Measurements from ENCODE around the gene ADAP1. TPM values are rescaled to one million over a fixed set of nuclear protein-coding genes. Genes with fewer than 3 reads are reported as not detected.

Gene ADAP1
- total and polyA plus RNA-seq, 2 donors: 6.2 to 9.4 TPM

DNA sequence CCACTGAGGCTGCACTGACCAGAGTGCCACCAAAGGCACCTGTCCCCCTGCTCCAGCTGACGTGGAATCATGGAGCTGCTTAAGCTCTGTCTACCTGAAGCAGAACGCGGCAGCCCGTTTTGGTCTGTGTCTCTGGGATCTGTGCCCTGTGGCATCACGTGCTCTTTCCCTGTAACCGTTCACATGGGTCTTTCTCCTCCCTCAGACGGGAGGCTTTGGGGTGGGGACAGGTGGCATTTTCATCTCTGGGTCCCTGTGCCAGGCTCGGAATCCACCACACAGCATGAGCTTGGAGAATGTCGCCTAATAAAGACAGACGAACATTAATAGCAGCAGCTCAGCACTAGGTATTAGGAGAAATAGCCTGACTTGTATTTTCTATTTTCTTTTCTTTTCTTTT is 1.6 kb upstream of the ADAP1 start:
- Histone ChIP-seq H3K9me3 (ENCODE audit: control insufficient read depth in 2 of 2, insufficient read depth in 1 of 2, low read length in 1 of 2) (peaks cover 0 to 2% of the 10 kb centered on the region in 2 donors), H3K27me3 (ENCODE audit: control insufficient read depth in 2 of 2, insufficient read depth in 1 of 2, low read length in 1 of 2) (peaks cover 39 to 63% of the 10 kb centered on the region in 2 donors), H3K36me3 (ENCODE audit: control insufficient read depth in 2 of 2, insufficient read depth in 2 of 2, low read length in 1 of 2) (no peaks in the 10 kb centered on the region), H3K4me1 (ENCODE audit: control insufficient read depth in 2 of 2, insufficient read depth in 2 of 2, low read length in 2 of 2) (no peaks in the 10 kb centered on the region), H3K27ac (ENCODE audit: low read depth in 1 of 2, low read length in 1 of 2) (no peak overlapping the region), H3K4me3 (ENCODE audit: low read length in 2 of 2) (no peak overlapping the region)
- 95% methylated on average over 10 of the region's 10 CpGs for WGBS
- no peak for DNase-seq (ENCODE audit: low read depth in 6 of 9, low spot score in 9 of 9)

GRCh38 chr7:953547-954327 is 743 bp downstream of the ADAP1 start:
- 14% methylated on average over 78 of the region's 78 CpGs for WGBS
- Histone ChIP-seq H3K27me3 (ENCODE audit: control insufficient read depth in 2 of 2, insufficient read depth in 1 of 2, low read length in 1 of 2) (peaks cover 39 to 56% of the 10 kb centered on the region in 2 donors), H3K4me3 (ENCODE audit: low read length in 2 of 2) (peak overlapping the region in 1 of 2 donors; percentile 44), H3K4me1 (ENCODE audit: control insufficient read depth in 2 of 2, insufficient read depth in 2 of 2, low read length in 2 of 2) (no peaks in the 10 kb centered on the region), H3K36me3 (ENCODE audit: control insufficient read depth in 2 of 2, insufficient read depth in 2 of 2, low read length in 1 of 2) (no peaks in the 10 kb centered on the region), H3K27ac (ENCODE audit: low read depth in 1 of 2, low read length in 1 of 2) (no peak overlapping the region), H3K9me3 (ENCODE audit: control insufficient read depth in 2 of 2, insufficient read depth in 1 of 2, low read length in 1 of 2) (peaks cover 0 to 2% of the 10 kb centered on the region in 2 donors)
- no peak for DNase-seq (ENCODE audit: low read depth in 6 of 9, low spot score in 9 of 9)

DNA sequence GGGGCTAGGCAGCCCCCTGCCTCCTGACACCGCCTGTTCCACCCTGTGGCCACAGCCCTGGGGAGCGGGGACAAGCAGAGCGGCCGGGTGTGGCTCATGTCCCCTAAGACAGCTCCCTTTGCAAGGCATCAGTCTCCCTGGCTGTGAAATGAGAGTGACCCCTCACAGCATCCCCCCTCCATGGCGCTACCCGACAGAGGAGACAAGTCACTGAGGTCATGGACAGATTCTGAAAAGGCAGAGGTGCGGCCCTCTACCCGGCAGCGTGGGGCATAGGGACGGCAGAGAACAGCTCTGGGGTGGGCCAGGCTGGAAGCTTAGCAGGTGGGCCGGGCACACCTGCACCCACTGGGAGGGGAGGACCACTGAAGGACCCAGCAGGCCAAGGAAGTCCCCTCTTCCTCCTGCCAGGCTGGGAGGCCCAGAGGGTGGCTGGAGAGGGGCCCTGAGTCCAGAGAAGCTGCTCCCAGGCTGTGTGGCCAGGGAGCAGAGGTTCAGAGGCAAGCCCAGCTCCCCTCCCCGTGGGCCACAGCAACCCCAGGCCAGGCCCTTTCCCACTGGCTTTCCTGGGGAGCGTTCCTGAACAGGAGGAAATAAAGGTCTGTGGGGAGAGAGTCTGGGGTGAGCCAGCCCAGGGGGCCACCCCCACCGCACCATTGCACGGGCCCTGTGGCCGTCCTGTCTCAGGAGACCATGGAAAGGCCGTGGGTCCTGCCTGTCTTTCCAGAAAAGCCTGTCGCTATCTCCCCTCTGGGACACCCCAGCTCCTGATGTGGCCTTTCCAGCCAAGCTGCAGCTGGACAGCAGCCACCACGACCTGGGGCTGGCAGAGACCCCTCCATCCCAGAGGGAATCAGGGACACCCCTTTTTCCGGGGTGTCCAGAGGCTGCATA is 1.7 kb downstream of the ADAP1 start:
- Histone ChIP-seq H3K36me3 (ENCODE audit: control insufficient read depth in 2 of 2, insufficient read depth in 2 of 2, low read length in 1 of 2) (no peaks in the 10 kb centered on the region), H3K4me1 (ENCODE audit: control insufficient read depth in 2 of 2, insufficient read depth in 2 of 2, low read length in 2 of 2) (no peaks in the 10 kb centered on the region), H3K27ac (ENCODE audit: low read depth in 1 of 2, low read length in 1 of 2) (no peak overlapping the region), H3K9me3 (ENCODE audit: control insufficient read depth in 2 of 2, insufficient read depth in 1 of 2, low read length in 1 of 2) (peaks cover 0 to 2% of the 10 kb centered on the region in 2 donors), H3K4me3 (ENCODE audit: low read length in 2 of 2) (no peak overlapping the region), H3K27me3 (ENCODE audit: control insufficient read depth in 2 of 2, insufficient read depth in 1 of 2, low read length in 1 of 2) (peaks cover 39 to 53% of the 10 kb centered on the region in 2 donors)
- DNase-seq (ENCODE audit: low read depth in 6 of 9, low spot score in 9 of 9): no peak
- WGBS: 89% methylated on average over 20 of the region's 20 CpGs

GRCh38 chr7:951881-952547 is 2.5 kb downstream of the ADAP1 start:
- 95% methylated on average over 21 of the region's 21 CpGs for WGBS
- peaks cover 39 to 45% of the 10 kb centered on the region in 2 donors for H3K27me3 ChIP-seq (ENCODE audit: control insufficient read depth in 2 of 2, insufficient read depth in 1 of 2, low read length in 1 of 2)
- no peak overlapping the region for H3K27ac ChIP-seq (ENCODE audit: low read depth in 1 of 2, low read length in 1 of 2)
- H3K4me3 ChIP-seq (ENCODE audit: low read length in 2 of 2): no peak overlapping the region
- H3K4me1 ChIP-seq (ENCODE audit: control insufficient read depth in 2 of 2, insufficient read depth in 2 of 2, low read length in 2 of 2): no peaks in the 10 kb centered on the region
- peaks cover 0 to 2% of the 10 kb centered on the region in 2 donors for H3K9me3 ChIP-seq (ENCODE audit: control insufficient read depth in 2 of 2, insufficient read depth in 1 of 2, low read length in 1 of 2)
- DNase-seq (ENCODE audit: low read depth in 6 of 9, low spot score in 9 of 9): no peak
- no peaks in the 10 kb centered on the region for H3K36me3 ChIP-seq (ENCODE audit: control insufficient read depth in 2 of 2, insufficient read depth in 2 of 2, low read length in 1 of 2)

GRCh38 chr7:949021-949934 is 5.2 kb downstream of the ADAP1 start:
- H3K4me1 ChIP-seq (ENCODE audit: control insufficient read depth in 2 of 2, insufficient read depth in 2 of 2, low read length in 2 of 2): no peaks in the 10 kb centered on the region
- H3K4me3 ChIP-seq (ENCODE audit: low read length in 2 of 2): no peak overlapping the region
- H3K27me3 ChIP-seq (ENCODE audit: control insufficient read depth in 2 of 2, insufficient read depth in 1 of 2, low read length in 1 of 2): peaks cover 21 to 24% of the 10 kb centered on the region in 2 donors
- 92% methylated on average over 28 of the region's 28 CpGs for WGBS
- H3K36me3 ChIP-seq (ENCODE audit: control insufficient read depth in 2 of 2, insufficient read depth in 2 of 2, low read length in 1 of 2): no peaks in the 10 kb centered on the region
- no peak overlapping the region for H3K27ac ChIP-seq (ENCODE audit: low read depth in 1 of 2, low read length in 1 of 2)
- DNase-seq (ENCODE audit: low read depth in 6 of 9, low spot score in 9 of 9): no peak
- H3K9me3 ChIP-seq (ENCODE audit: control insufficient read depth in 2 of 2, insufficient read depth in 1 of 2, low read length in 1 of 2): peaks cover 0 to 2% of the 10 kb centered on the region in 2 donors

DNA sequence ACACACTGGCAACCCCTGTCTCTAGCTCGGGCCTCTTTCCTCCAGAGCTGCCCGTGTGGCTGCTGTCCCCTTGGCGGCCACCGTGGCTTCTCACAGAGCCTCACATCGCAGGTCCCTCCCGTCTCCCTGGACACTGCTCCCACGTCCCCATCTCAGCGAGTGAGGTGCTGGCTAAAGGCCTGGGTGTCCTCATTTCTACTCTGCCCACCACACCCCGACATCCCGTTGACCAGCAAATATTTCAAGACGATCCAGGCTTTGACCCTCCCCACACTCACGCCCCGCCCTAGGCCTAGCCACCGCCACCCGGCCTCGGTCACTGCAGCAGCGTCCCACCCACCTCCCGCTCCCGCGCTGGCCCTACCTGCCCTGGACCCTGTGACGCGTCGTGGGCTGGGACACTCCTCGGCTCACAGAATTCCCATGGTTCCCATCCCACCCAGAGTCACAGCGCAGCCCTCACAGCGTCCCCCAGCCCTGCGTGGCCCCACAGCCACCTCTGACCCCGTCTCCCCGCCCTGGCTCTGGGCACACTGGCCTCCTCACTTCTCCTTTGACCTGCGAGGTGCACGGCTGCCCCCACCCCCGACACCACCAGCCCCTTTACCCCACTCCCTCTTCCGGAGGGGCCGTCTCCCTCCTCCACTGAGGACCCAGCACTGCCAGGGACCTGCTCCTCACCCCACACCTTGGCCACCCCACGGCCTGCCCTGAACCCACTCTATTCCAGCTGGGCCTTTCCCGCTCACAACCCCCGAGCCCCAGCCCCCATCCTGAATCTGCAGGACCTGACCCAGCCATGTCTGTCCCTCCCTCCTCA is 6.9 kb downstream of the ADAP1 start:
- DNase-seq (ENCODE audit: low read depth in 6 of 9, low spot score in 9 of 9): no peak
- 94% methylated on average over 37 of the region's 37 CpGs for WGBS
- H3K36me3 ChIP-seq (ENCODE audit: control insufficient read depth in 2 of 2, insufficient read depth in 2 of 2, low read length in 1 of 2): no peaks in the 10 kb centered on the region
- H3K27ac ChIP-seq (ENCODE audit: low read depth in 1 of 2, low read length in 1 of 2): no peak overlapping the region
- H3K4me3 ChIP-seq (ENCODE audit: low read length in 2 of 2): no peak overlapping the region
- H3K4me1 ChIP-seq (ENCODE audit: control insufficient read depth in 2 of 2, insufficient read depth in 2 of 2, low read length in 2 of 2): no peaks in the 10 kb centered on the region
- H3K9me3 ChIP-seq (ENCODE audit: control insufficient read depth in 2 of 2, insufficient read depth in 1 of 2, low read length in 1 of 2): no peaks in the 10 kb centered on the region
- H3K27me3 ChIP-seq (ENCODE audit: control insufficient read depth in 2 of 2, insufficient read depth in 1 of 2, low read length in 1 of 2): peaks cover 5 to 10% of the 10 kb centered on the region in 2 donors

DNA sequence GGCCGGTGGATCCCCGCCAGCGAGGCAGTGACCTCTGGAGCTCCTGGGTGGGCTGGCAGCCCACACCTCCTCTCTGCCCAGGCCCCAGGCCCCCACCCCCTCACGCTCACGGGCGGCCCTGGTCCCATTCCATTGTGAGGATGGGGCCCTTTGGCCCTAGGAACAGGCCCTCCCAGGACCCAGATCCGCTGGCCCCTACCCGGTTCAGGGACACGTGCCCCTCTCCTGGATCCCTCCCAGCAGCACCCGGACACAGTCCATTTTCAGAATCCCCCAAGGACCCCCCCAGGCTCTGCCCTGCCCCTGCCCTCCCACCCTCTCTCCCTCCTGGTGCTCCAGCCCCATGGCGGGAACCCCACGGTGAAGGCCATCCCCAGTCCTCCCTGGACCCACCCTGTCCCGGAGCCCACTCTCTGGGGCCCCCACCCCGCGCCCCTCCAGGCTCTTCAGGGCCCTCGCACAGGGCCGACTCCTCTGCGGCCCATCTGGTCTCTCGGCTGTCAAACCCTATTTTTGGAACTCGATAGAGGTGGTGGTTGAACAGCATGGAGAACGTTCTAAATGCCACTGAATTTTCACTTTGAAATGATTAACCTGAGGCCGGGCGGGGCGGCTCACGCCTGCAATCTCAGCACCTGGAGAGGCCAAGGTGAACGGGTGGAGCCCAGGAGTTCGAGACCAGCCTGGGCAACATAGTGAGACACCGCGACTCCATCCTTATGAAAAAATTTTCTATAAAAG is 8.1 kb downstream of the ADAP1 start:
- no peak overlapping the region for H3K4me3 ChIP-seq (ENCODE audit: low read length in 2 of 2)
- WGBS: 93% methylated on average over 29 of the region's 29 CpGs
- no peaks in the 10 kb centered on the region for H3K36me3 ChIP-seq (ENCODE audit: control insufficient read depth in 2 of 2, insufficient read depth in 2 of 2, low read length in 1 of 2)
- DNase-seq (ENCODE audit: low read depth in 6 of 9, low spot score in 9 of 9): no peak
- H3K9me3 ChIP-seq (ENCODE audit: control insufficient read depth in 2 of 2, insufficient read depth in 1 of 2, low read length in 1 of 2): no peaks in the 10 kb centered on the region
- H3K27ac ChIP-seq (ENCODE audit: low read depth in 1 of 2, low read length in 1 of 2): no peak overlapping the region
- H3K4me1 ChIP-seq (ENCODE audit: control insufficient read depth in 2 of 2, insufficient read depth in 2 of 2, low read length in 2 of 2): no peaks in the 10 kb centered on the region
- H3K27me3 ChIP-seq (ENCODE audit: control insufficient read depth in 2 of 2, insufficient read depth in 1 of 2, low read length in 1 of 2): peaks cover 0 to 2% of the 10 kb centered on the region in 2 donors

All from thymus (tissue), 11 donors.